Spleen (tissue), 11 donors: ENCODE data around the gene RAB11A. TPM values are rescaled to one million over a fixed set of nuclear protein-coding genes. Genes with fewer than 3 reads are reported as not detected.
A peak's percentile ranks its signal among the peaks of the same experiment; 100 is the strongest.

Source experiments
- DNase-seq: peaks from one replicate; pipeline ENCODE4 v3.0.0-alpha.2; 2020
- H3K27ac ChIP-seq, 8 donors: fragments of 200-600 bp; sonication (generic) in 7 of 8; 1 replicate in 4 of 8; 2 replicates in 4 of 8; pipeline versions ENCODE4 v1.5.0 to v1.8.0; 2016 to 2021; ENCODE audit warnings: inconsistent platforms in 4 of 8, mild to moderate bottlenecking in 4 of 8, moderate library complexity in 1 of 8
- H3K27me3 ChIP-seq, 7 donors: fragments of 200-600 bp; sonication (generic) in 6 of 7; replicated peaks in 1 of 7; 1 replicate in 4 of 7; 2 replicates in 3 of 7; pipeline versions ENCODE4 v1.5.0 to v1.8.0; 2016 to 2021; ENCODE audit warnings: inconsistent platforms in 3 of 7, mild to moderate bottlenecking in 1 of 7
- H3K36me3 ChIP-seq, 6 donors: fragments of 200-600 bp; sonication (generic) in 5 of 6; 1 replicate in 4 of 6; 2 replicates in 2 of 6; pipeline versions ENCODE4 v1.5.0 to v1.8.0; 2016 to 2021; ENCODE audit warnings: inconsistent platforms in 2 of 6
- H3K4me1 ChIP-seq, 6 donors: fragments of 200-600 bp; sonication (generic) in 5 of 6; 1 replicate in 3 of 6; 2 replicates in 3 of 6; pipeline versions ENCODE4 v1.5.0 to v1.8.0; 2016 to 2021; ENCODE audit warnings: inconsistent platforms in 3 of 6
- H3K4me3 ChIP-seq, 8 donors: fragments of 200-600 bp; sonication (generic) in 7 of 8; 1 replicate in 4 of 8; 2 replicates in 4 of 8; pipeline versions ENCODE4 v1.5.0 to v1.8.0; 2016 to 2021; ENCODE audit warnings: inconsistent platforms in 4 of 8, mild to moderate bottlenecking in 4 of 8, moderate library complexity in 2 of 8
- H3K9me3 ChIP-seq, 8 donors: fragments of 200-600 bp; sonication (generic) in 7 of 8; 1 replicate in 4 of 8; 2 replicates in 4 of 8; pipeline versions ENCODE4 v1.5.0 to v1.8.0; 2016 to 2021; ENCODE audit warnings: inconsistent platforms in 4 of 8
- POLR2A ChIP-seq, 3 donors: fragments of 450-650 bp; IDR thresholded peaks; one replicate each; pipeline ENCODE4 v1.5.1; 2017; ENCODE audit warnings: antibody characterized with exemption in 3 of 3, mild to moderate bottlenecking in 1 of 3
- POLR2AphosphoS5 ChIP-seq, 3 donors: sonication (generic); formaldehyde crosslinking; IDR thresholded peaks; one replicate each; pipeline ENCODE4 v1.5.1; 2017; ENCODE audit warnings: antibody characterized with exemption in 3 of 3
- WGBS, 5 donors: extraction: QIAGEN DNeasy Blood & Tissue Kit in 3 of 5; methylation state at CpG; one replicate each; pipeline versions ENCODE4 v1.1.5 to v1.1.7; 2013 to 2018; 5-methylcytosine and 5-hydroxymethylcytosine counted together
- intact Hi-C: fragments of 100-400 bp; cut with DNase I; formaldehyde crosslinking; loops from one replicate; pipeline ENCODE4 v1.15.0; 2023; ENCODE audit warnings: low total_unique reads
- polyA plus RNA-seq, 3 donors: library from polyadenylated mRNA; stranded (reverse); fragments of 200-250 nt; gene quantifications; one replicate each; pipeline ENCODE4 v1.2.1, GENCODE V29; 2013
- total RNA-seq, 7 donors: library from RNA; depleted of rRNA in 3 of 7; stranded (reverse); fragments of >200 nt in 3 of 7; fragmentation: NEBNext Ultra II Directional in 4 of 7; extraction: Animal tissue kit (Norgen Biotek cat#: 25700) in 4 of 7; gene quantifications; one replicate each; pipeline versions ENCODE4 v1.1.0 to v1.2.1, GENCODE V29; 2016 to 2021
- TF ChIP-seq, protein P1 (sequence below), 11 experiments: fragments of 200-600 bp in 7 of 11; fragments of 450-650 bp in 4 of 11; sonication (generic) in 4 of 11; IDR thresholded peaks in 8 of 11; conservative IDR thresholded peaks in 3 of 11; 1 replicate in 7 of 11; 2 replicates in 4 of 11; pipeline versions ENCODE4 v1.4.0 to v1.8.0; 2016 to 2021; ENCODE audit warnings: antibody characterized with exemption in 11 of 11, inconsistent platforms in 4 of 11, mild to moderate bottlenecking in 1 of 11
- donor health status: healthy with polysubstance abuse.
- donor health status: DM: no; HTN: no; CAD: no; lungs with moderate emphysema.
- donor health status: DM: no; HTN: no; CAD: no.
- donor health status: Bipolar disorder and iron deficiency.
- donor health status: healthy.
- donor health status: DM: no; HTN: no; CAD: no.
- donor health status: DM: yes; HTN: yes; CAD: no.

The RAB11A gene
- total and polyA plus RNA-seq, 10 donors, result 86.7 to 313 (median 235) TPM

DNA sequence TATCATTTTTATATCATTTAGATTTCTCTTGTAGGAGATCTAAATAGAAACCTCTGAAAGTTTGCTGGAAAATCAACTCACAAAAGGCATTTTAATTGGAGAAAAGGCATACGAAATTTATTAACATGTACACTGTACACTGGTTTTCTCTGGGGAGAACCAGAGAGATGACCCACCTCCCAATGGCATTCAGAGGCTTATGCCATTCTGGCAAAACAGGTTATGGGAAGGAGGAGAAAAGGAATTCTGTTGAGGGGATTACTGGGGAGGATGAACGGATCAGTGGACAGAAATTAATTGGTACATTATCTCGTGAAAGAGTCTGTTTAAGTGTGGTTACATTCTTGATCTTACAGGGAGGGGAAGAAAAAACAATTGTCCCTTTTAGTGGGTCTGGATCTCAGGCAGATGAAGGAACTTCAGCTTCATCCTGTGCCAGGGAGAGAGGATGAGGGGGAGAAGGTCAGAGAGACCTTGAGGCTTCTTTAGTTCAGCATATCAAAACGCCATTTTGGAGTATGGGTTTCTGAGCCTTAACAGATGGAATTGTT is 16.5 kb downstream of the RAB11A start:
- 71 to 83% (median 78%) methylated on average over 4 of the region's 4 CpGs for WGBS, 5 donors
- H3K4me3 ChIP-seq, result no peak overlapping the region
- peak overlapping the region in 3 of 8 donors; percentile 0 to 25 (median 19) for H3K27ac ChIP-seq
- no peak for DNase-seq
- no peaks in the 10 kb centered on the region for H3K9me3 ChIP-seq
- intact Hi-C loops, result no loop called here
- TF ChIP-seq POLR2A (IDR thresholded peaks at IDR 0.05) (no peak), POLR2AphosphoS5 (IDR thresholded peaks at IDR 0.05) (no peak)
- TF ChIP-seq, protein P1, sequence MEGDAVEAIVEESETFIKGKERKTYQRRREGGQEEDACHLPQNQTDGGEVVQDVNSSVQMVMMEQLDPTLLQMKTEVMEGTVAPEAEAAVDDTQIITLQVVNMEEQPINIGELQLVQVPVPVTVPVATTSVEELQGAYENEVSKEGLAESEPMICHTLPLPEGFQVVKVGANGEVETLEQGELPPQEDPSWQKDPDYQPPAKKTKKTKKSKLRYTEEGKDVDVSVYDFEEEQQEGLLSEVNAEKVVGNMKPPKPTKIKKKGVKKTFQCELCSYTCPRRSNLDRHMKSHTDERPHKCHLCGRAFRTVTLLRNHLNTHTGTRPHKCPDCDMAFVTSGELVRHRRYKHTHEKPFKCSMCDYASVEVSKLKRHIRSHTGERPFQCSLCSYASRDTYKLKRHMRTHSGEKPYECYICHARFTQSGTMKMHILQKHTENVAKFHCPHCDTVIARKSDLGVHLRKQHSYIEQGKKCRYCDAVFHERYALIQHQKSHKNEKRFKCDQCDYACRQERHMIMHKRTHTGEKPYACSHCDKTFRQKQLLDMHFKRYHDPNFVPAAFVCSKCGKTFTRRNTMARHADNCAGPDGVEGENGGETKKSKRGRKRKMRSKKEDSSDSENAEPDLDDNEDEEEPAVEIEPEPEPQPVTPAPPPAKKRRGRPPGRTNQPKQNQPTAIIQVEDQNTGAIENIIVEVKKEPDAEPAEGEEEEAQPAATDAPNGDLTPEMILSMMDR (IDR thresholded peaks at IDR 0.05 in 8 of 11, conservative IDR thresholded peaks at IDR 0.05 in 3 of 11), result no peak
- H3K4me1 ChIP-seq, result peaks cover 16 to 86% (median 59%) of the 10 kb centered on the region in 6 donors
- no peaks in the 10 kb centered on the region for H3K27me3 ChIP-seq
- peaks cover 0 to 99% (median 45%) of the 10 kb centered on the region in 6 donors for H3K36me3 ChIP-seq

DNA sequence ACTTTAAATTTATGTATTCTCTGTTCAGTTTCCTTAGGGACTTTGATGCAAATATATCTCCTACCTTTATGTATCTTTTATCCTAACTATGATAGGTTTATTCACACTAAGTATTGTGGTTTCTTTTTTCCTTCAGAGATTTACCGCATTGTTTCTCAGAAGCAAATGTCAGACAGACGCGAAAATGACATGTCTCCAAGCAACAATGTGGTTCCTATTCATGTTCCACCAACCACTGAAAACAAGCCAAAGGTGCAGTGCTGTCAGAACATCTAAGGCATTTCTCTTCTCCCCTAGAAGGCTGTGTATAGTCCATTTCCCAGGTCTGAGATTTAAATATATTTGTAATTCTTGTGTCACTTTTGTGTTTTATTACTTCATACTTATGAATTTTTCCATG is 18.3 kb downstream of the RAB11A start:
- H3K36me3 ChIP-seq, result peaks cover 0 to 99% (median 47%) of the 10 kb centered on the region in 6 donors
- DNase-seq, result no peak
- H3K4me3 ChIP-seq, result no peak overlapping the region
- intact Hi-C loops, result no loop called here
- H3K27ac ChIP-seq, result peak overlapping the region in 1 of 8 donors; percentile 7
- TF ChIP-seq, protein P1 (IDR thresholded peaks at IDR 0.05 in 8 of 11, conservative IDR thresholded peaks at IDR 0.05 in 3 of 11), result no peak
- TF ChIP-seq POLR2AphosphoS5 (IDR thresholded peaks at IDR 0.05) (no peak), POLR2A (IDR thresholded peaks at IDR 0.05) (no peak)
- H3K9me3 ChIP-seq, result no peaks in the 10 kb centered on the region
- no peaks in the 10 kb centered on the region for H3K27me3 ChIP-seq
- 63 to 83% (median 78%) methylated on average over 3 of the region's 3 CpGs for WGBS, 5 donors
- peaks cover 0 to 73% (median 41%) of the 10 kb centered on the region in 6 donors for H3K4me1 ChIP-seq

DNA sequence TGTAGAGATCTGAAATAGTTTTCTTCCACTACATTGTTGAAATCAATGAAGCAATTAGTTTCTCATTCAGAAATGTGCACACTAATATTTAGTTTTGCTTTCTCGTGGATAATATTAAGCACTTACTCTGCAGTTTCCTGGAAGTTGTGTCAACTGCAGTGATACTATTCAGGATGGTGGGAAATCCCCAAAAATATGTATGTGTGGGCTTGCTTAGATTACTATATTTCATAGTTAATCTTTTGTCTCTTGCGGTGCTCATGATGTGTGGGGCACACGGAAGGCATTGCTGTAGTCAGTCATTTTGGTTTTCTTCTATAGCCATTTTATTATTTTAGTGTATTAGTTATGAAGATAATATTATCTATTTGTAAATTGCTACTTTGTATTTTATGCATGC is 19.7 kb downstream of the RAB11A start:
- peaks cover 0 to 95% (median 54%) of the 10 kb centered on the region in 6 donors for H3K36me3 ChIP-seq
- TF ChIP-seq, protein P1 (IDR thresholded peaks at IDR 0.05 in 8 of 11, conservative IDR thresholded peaks at IDR 0.05 in 3 of 11), result no peak
- TF ChIP-seq POLR2AphosphoS5 (IDR thresholded peaks at IDR 0.05) (no peak), POLR2A (IDR thresholded peaks at IDR 0.05) (no peak)
- no peak overlapping the region for H3K4me3 ChIP-seq
- intact Hi-C loops, result no loop called here
- WGBS, 5 donors, result 34 to 53% (median 44%) methylated on average over 3 of the region's 3 CpGs
- no peaks in the 10 kb centered on the region for H3K27me3 ChIP-seq
- DNase-seq, result no peak
- peak overlapping the region in 1 of 8 donors; percentile 7 for H3K27ac ChIP-seq
- peaks cover 0 to 58% (median 31%) of the 10 kb centered on the region in 6 donors for H3K4me1 ChIP-seq
- no peaks in the 10 kb centered on the region for H3K9me3 ChIP-seq

- Histone ChIP-seq H3K36me3 (peaks cover 0 to 92% (median 37%) of the 10 kb centered on the region in 6 donors), H3K27me3 (no peaks in the 10 kb centered on the region), H3K9me3 (no peaks in the 10 kb centered on the region), H3K4me1 (peaks cover 0 to 36% (median 19%) of the 10 kb centered on the region in 6 donors), H3K27ac (no peak overlapping the region), H3K4me3 (no peak overlapping the region)
- TF ChIP-seq, protein P1 (IDR thresholded peaks at IDR 0.05 in 8 of 11, conservative IDR thresholded peaks at IDR 0.05 in 3 of 11), result no peak
- TF ChIP-seq POLR2AphosphoS5 (IDR thresholded peaks at IDR 0.05), result no peak
- no peak for DNase-seq
- intact Hi-C loops, result no loop called here
- WGBS, 5 donors, result 86 to 91% (median 89%) methylated on average over 5 of the region's 5 CpGs
Measured at GRCh38 chr15:65893060-65893459, 23.8 kb downstream of the RAB11A start.
